ENCODE measurements around the gene SYNGR2.

DNA sequence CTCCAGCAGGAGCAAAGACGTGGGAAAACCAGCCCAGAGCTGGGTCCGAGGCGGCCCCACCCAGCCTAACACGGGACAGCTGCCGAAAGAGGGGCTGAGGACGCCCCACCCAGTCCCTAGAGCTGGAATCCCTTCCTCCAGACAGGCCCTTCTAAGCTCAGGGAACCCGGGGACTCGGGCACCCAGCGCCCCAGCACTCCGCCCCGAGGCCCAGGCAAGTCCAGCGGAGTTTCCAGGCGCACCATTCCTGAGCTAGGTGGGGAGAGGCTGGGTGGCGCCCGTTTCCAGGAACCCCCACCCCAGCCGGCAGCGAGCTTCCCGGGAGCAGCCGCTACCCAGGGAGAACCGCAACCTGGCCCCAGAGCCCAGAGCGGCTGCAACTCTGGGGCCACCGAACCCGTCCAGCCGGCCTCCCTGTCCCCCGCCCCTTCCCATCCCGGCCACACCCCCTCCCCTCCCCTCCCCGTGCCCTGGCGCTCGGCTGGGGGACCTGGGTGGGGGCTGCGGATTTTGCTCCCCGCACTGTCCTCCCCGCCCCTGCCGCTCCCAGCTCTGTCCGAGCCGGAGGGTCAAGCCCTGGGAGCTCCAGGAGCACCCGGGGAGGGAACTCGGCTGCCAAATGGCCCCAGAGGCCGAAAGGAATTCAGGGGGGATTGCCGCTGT is 40.4 kb upstream of the SYNGR2 start:
- no peak for TF ChIP-seq BHLHE40 (IDR thresholded peaks at IDR 0.05; ENCODE audit: borderline replicate concordance)
- TF ChIP-seq FOXK2 (IDR thresholded peaks at IDR 0.05): no peak
- TF ChIP-seq SUZ12 (IDR thresholded peaks at IDR 0.05): no peak

Measured in HEK293T (cell line).